ENCODE data around the gene ASXL2.

The ASXL2 gene

GRCh38 chr2:25720575-25720974 lies 157.7 kb downstream of the ASXL2 start:
- Histone ChIP-seq H3K4me2 (ENCODE audit: low read length) (no peak overlapping the region), H3K9me3 (ENCODE audit: insufficient read depth, low read length) (no peaks in the 10 kb centered on the region), H3K27ac (ENCODE audit: low read length) (no peak overlapping the region), H3K36me3 (replicated peaks; ENCODE audit: low read depth, low read length) (no peaks in the 10 kb centered on the region), H3K27me3 (ENCODE audit: low read depth, low read length) (peaks cover 15% of the 10 kb centered on the region), H3K4me3 (ENCODE audit: low read length) (no peak overlapping the region), H3K79me2 (ENCODE audit: low read length) (no peaks in the 10 kb centered on the region), H3K9ac (ENCODE audit: low read length) (no peak overlapping the region), H2AFZ (ENCODE audit: low read depth, low read length) (no peak overlapping the region), H3K4me1 (ENCODE audit: low read length) (peaks cover 26% of the 10 kb centered on the region), H4K20me1 (ENCODE audit: insufficient read depth, low read length) (no peaks in the 10 kb centered on the region)
- TF ChIP-seq EZH2phosphoT487 (IDR thresholded peaks at IDR 0.05; ENCODE audit: low read depth) = no peak
- no peak for TF ChIP-seq CTCF (IDR thresholded peaks at IDR 0.05; ENCODE audit: low read depth, low read length)

GRCh38 chr2:25714740-25715139 lies 163.5 kb downstream of the ASXL2 start:
- Histone ChIP-seq H3K4me3 (ENCODE audit: low read length) (no peak overlapping the region), H4K20me1 (ENCODE audit: insufficient read depth, low read length) (no peaks in the 10 kb centered on the region), H3K79me2 (ENCODE audit: low read length) (no peaks in the 10 kb centered on the region), H3K4me2 (ENCODE audit: low read length) (no peak overlapping the region), H3K4me1 (ENCODE audit: low read length) (peaks cover 11% of the 10 kb centered on the region), H2AFZ (ENCODE audit: low read depth, low read length) (no peak overlapping the region), H3K9ac (ENCODE audit: low read length) (no peak overlapping the region), H3K36me3 (replicated peaks; ENCODE audit: low read depth, low read length) (no peaks in the 10 kb centered on the region), H3K27me3 (ENCODE audit: low read depth, low read length) (no peaks in the 10 kb centered on the region), H3K9me3 (ENCODE audit: insufficient read depth, low read length) (no peaks in the 10 kb centered on the region), H3K27ac (ENCODE audit: low read length) (no peak overlapping the region)
- TF ChIP-seq EZH2phosphoT487 (IDR thresholded peaks at IDR 0.05; ENCODE audit: low read depth) = no peak
- peak; percentile 34 for TF ChIP-seq CTCF (IDR thresholded peaks at IDR 0.05; ENCODE audit: low read depth, low read length)

- Histone ChIP-seq H3K4me1 (ENCODE audit: low read length) (peaks cover 11% of the 10 kb centered on the region), H4K20me1 (ENCODE audit: insufficient read depth, low read length) (no peaks in the 10 kb centered on the region), H3K4me3 (ENCODE audit: low read length) (0 out of 2 replicates have a peak overlapping the region, but pooled peaks have one; percentile 52), H3K9me3 (ENCODE audit: insufficient read depth, low read length) (no peaks in the 10 kb centered on the region), H2AFZ (ENCODE audit: low read depth, low read length) (0 out of 2 replicates have a peak overlapping the region, but pooled peaks have one; percentile 69), H3K9ac (ENCODE audit: low read length) (no peak overlapping the region), H3K27me3 (ENCODE audit: low read depth, low read length) (no peaks in the 10 kb centered on the region), H3K27ac (ENCODE audit: low read length) (no peak overlapping the region), H3K4me2 (ENCODE audit: low read length) (peak overlapping the region; percentile 75), H3K36me3 (replicated peaks; ENCODE audit: low read depth, low read length) (no peaks in the 10 kb centered on the region), H3K79me2 (ENCODE audit: low read length) (no peaks in the 10 kb centered on the region)
- no peak for TF ChIP-seq EZH2phosphoT487 (IDR thresholded peaks at IDR 0.05; ENCODE audit: low read depth)
- no peak for TF ChIP-seq CTCF (IDR thresholded peaks at IDR 0.05; ENCODE audit: low read depth, low read length)
These were observed 165.8 kb downstream of the ASXL2 start for GRCh38 chr2:25712455-25712854.

- no peak overlapping the region for H3K27ac ChIP-seq (ENCODE audit: low read length)
- H3K9ac ChIP-seq (ENCODE audit: low read length) = peak overlapping the region; percentile 22; the same call in 1 of the 2 replicates
- H3K27me3 ChIP-seq (ENCODE audit: low read depth, low read length) = no peaks in the 10 kb centered on the region
- no peaks in the 10 kb centered on the region for H4K20me1 ChIP-seq (ENCODE audit: insufficient read depth, low read length)
- no peaks in the 10 kb centered on the region for H3K79me2 ChIP-seq (ENCODE audit: low read length)
- peaks cover 11% of the 10 kb centered on the region for H3K4me1 ChIP-seq (ENCODE audit: low read length)
- H2AFZ ChIP-seq (ENCODE audit: low read depth, low read length) = peak overlapping the region; percentile 69
- no peaks in the 10 kb centered on the region for H3K9me3 ChIP-seq (ENCODE audit: insufficient read depth, low read length)
- peak overlapping the region; percentile 52 for H3K4me3 ChIP-seq (ENCODE audit: low read length)
- H3K4me2 ChIP-seq (ENCODE audit: low read length) = peak overlapping the region; percentile 75
- no peak for TF ChIP-seq CTCF (IDR thresholded peaks at IDR 0.05; ENCODE audit: low read depth, low read length)
- TF ChIP-seq EZH2phosphoT487 (IDR thresholded peaks at IDR 0.05; ENCODE audit: low read depth) = no peak
- no peaks in the 10 kb centered on the region for H3K36me3 ChIP-seq (replicated peaks; ENCODE audit: low read depth, low read length)
These were observed 166.5 kb downstream of the ASXL2 start for GRCh38 chr2:25711675-25712354.
